Fibroblast of lung (primary cell): ENCODE data around the gene PGLYRP4. TPM values are rescaled to one million over a fixed set of nuclear protein-coding genes. Genes with fewer than 3 reads are reported as not detected.

Source experiments
- DNase-seq, 2 donors: peaks; one replicate each; pipeline versions ENCODE4 v3.0.0 to v3.0.0-alpha.2; 2010; ENCODE audit warnings: low read depth in 2 of 2
- H2AFZ ChIP-seq: 2 replicates; pipeline ENCODE4 v1.5.1; 2012; ENCODE audit warnings: low read length, control low read depth, inconsistent platforms
- H3K27ac ChIP-seq: 2 replicates; pipeline ENCODE4 v1.5.1; 2011; ENCODE audit warnings: low read length, control low read depth; ENCODE audit not compliant: insufficient read depth
- H3K27me3 ChIP-seq: 2 replicates; pipeline ENCODE4 v1.5.1; 2011; ENCODE audit warnings: mild to moderate bottlenecking, low read length; ENCODE audit not compliant: control insufficient read depth, insufficient read depth
- H3K36me3 ChIP-seq: 2 replicates; pipeline ENCODE4 v1.5.1; 2011; ENCODE audit warnings: low read length; ENCODE audit not compliant: control insufficient read depth, insufficient read depth
- H3K4me1 ChIP-seq: 2 replicates; pipeline ENCODE4 v1.5.1; 2011; ENCODE audit warnings: low read length; ENCODE audit not compliant: control insufficient read depth, insufficient read depth; ENCODE audit errors: extremely low read depth
- H3K4me2 ChIP-seq: 2 replicates; pipeline ENCODE4 v1.5.1; 2011; ENCODE audit warnings: low read length, control low read depth; ENCODE audit not compliant: insufficient read depth; ENCODE audit errors: extremely low read depth
- H3K4me3 ChIP-seq, 4 experiments: fragments of 200-600 bp in 1 of 4; sonication (generic) in 1 of 4; replicated peaks in 1 of 4; 2 replicates each; pipeline ENCODE4 v1.5.1; 2011 to 2016; ENCODE audit warnings: low read length in 4 of 4, low read depth in 3 of 4, mild to moderate bottlenecking in 3 of 4, control low read depth in 2 of 4, inconsistent platforms in 1 of 4, mixed read lengths in 1 of 4; ENCODE audit not compliant: insufficient read depth in 1 of 4; ENCODE audit errors: control extremely low read depth in 1 of 4
- H3K79me2 ChIP-seq: 2 replicates; pipeline ENCODE4 v1.5.1; 2012; ENCODE audit warnings: mild to moderate bottlenecking, low read length, inconsistent platforms; ENCODE audit not compliant: control insufficient read depth, insufficient read depth
- H3K9ac ChIP-seq: 2 replicates; pipeline ENCODE4 v1.5.1; 2011; ENCODE audit warnings: mild to moderate bottlenecking, low read length, control low read depth; ENCODE audit not compliant: insufficient read depth
- H3K9me3 ChIP-seq: 2 replicates; pipeline ENCODE4 v1.5.1; 2012; ENCODE audit warnings: low read depth, low read length; ENCODE audit not compliant: control insufficient read depth, insufficient read depth
- H4K20me1 ChIP-seq: 2 replicates; pipeline ENCODE4 v1.5.1; 2011; ENCODE audit warnings: low read length; ENCODE audit not compliant: control insufficient read depth, insufficient read depth; ENCODE audit errors: extremely low read depth
- EZH2 ChIP-seq: IDR thresholded peaks from 2 replicates; pipeline ENCODE4 v1.5.1; 2012; ENCODE audit warnings: low read length, control low read depth, mild to moderate bottlenecking; ENCODE audit errors: missing control alignments
- polyA plus RNA-seq, 2 donors: library from polyadenylated mRNA; depleted of rRNA in 1 of 2; stranded (reverse) in 1 of 2; unstranded in 1 of 2; fragments of >200 nt; gene quantifications; 2 replicates each; pipeline ENCODE4 v1.2.1, GENCODE V29; 2011 to 2012; ENCODE audit warnings: missing spikeins in 1 of 2
- total RNA-seq: library from RNA; depleted of rRNA; stranded (reverse); fragments of >200 nt; gene quantifications from 2 replicates; pipeline ENCODE4 v1.2.1, GENCODE V29; 2014
- TF ChIP-seq, protein P1 (sequence below), 2 donors: IDR thresholded peaks in 1 of 2; conservative IDR thresholded peaks in 1 of 2; 1 replicate in 1 of 2; 2 replicates in 1 of 2; pipeline ENCODE4 v1.5.1; 2011 to 2012; ENCODE audit warnings: low read length in 2 of 2, control low read depth in 1 of 2, inconsistent platforms in 1 of 2, low read depth in 1 of 2, mild to moderate bottlenecking in 1 of 2

PGLYRP4 gene
- total and polyA plus RNA-seq, 2 donors (not counting 1 experiment from before 2014, with no cell fraction given) = not detected

GRCh38 chr1:153357076-153357852 is 8.6 kb upstream of the PGLYRP4 start:
- Histone ChIP-seq H3K4me1 (no peaks in the 10 kb centered on the region), H3K27ac (no peak overlapping the region), H2AFZ (no peak overlapping the region), H4K20me1 (no peaks in the 10 kb centered on the region), H3K4me2 (no peak overlapping the region), H3K36me3 (no peaks in the 10 kb centered on the region), H3K79me2 (no peaks in the 10 kb centered on the region), H3K9ac (no peak overlapping the region), H3K27me3 (peaks cover 2% of the 10 kb centered on the region), H3K4me3 (no peak overlapping the region), H3K9me3 (no peaks in the 10 kb centered on the region)
- no peak for TF ChIP-seq EZH2
- TF ChIP-seq, protein P1, sequence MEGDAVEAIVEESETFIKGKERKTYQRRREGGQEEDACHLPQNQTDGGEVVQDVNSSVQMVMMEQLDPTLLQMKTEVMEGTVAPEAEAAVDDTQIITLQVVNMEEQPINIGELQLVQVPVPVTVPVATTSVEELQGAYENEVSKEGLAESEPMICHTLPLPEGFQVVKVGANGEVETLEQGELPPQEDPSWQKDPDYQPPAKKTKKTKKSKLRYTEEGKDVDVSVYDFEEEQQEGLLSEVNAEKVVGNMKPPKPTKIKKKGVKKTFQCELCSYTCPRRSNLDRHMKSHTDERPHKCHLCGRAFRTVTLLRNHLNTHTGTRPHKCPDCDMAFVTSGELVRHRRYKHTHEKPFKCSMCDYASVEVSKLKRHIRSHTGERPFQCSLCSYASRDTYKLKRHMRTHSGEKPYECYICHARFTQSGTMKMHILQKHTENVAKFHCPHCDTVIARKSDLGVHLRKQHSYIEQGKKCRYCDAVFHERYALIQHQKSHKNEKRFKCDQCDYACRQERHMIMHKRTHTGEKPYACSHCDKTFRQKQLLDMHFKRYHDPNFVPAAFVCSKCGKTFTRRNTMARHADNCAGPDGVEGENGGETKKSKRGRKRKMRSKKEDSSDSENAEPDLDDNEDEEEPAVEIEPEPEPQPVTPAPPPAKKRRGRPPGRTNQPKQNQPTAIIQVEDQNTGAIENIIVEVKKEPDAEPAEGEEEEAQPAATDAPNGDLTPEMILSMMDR (conservative IDR thresholded peaks at IDR 0.05 in 1 of 2, IDR thresholded peaks at IDR 0.05 in 1 of 2; ENCODE audit: low read depth in 1 of 2, low read length in 2 of 2) = no peak
- no peak for DNase-seq

- Histone ChIP-seq H3K27ac (no peak overlapping the region), H2AFZ (no peak overlapping the region), H3K4me3 (no peak overlapping the region), H3K4me2 (no peak overlapping the region), H3K9me3 (no peaks in the 10 kb centered on the region), H4K20me1 (no peaks in the 10 kb centered on the region), H3K36me3 (no peaks in the 10 kb centered on the region), H3K4me1 (no peaks in the 10 kb centered on the region), H3K9ac (no peak overlapping the region), H3K27me3 (peaks cover 2% of the 10 kb centered on the region), H3K79me2 (no peaks in the 10 kb centered on the region)
- no peak for TF ChIP-seq EZH2
- TF ChIP-seq, protein P1 (conservative IDR thresholded peaks at IDR 0.05 in 1 of 2, IDR thresholded peaks at IDR 0.05 in 1 of 2; ENCODE audit: low read depth in 1 of 2, low read length in 2 of 2) = no peak
- DNase-seq = no peak
Observed at GRCh38 chr1:153356392-153357075, 7.9 kb upstream of the PGLYRP4 start.

GRCh38 chr1:153355445-153356071 is 6.9 kb upstream of the PGLYRP4 start:
- Histone ChIP-seq H3K36me3 (no peaks in the 10 kb centered on the region), H3K79me2 (no peaks in the 10 kb centered on the region), H3K9me3 (no peaks in the 10 kb centered on the region), H4K20me1 (no peaks in the 10 kb centered on the region), H3K4me2 (no peak overlapping the region), H3K27ac (no peak overlapping the region), H3K4me3 (no peak overlapping the region), H3K9ac (no peak overlapping the region), H2AFZ (no peak overlapping the region), H3K4me1 (no peaks in the 10 kb centered on the region), H3K27me3 (no peaks in the 10 kb centered on the region)
- TF ChIP-seq EZH2 = no peak
- TF ChIP-seq, protein P1 (conservative IDR thresholded peaks at IDR 0.05 in 1 of 2, IDR thresholded peaks at IDR 0.05 in 1 of 2; ENCODE audit: low read depth in 1 of 2, low read length in 2 of 2) = peak; percentile 32 to 51
- DNase-seq = peak; percentile 49 to 50
